GDM1 (cell line): ENCODE results near the gene CYYR1.
"Not testable (repeated sequence)": the region's sequence is repeated elsewhere in the genome, so short reads cannot be mapped to it uniquely, and the experiment has no call there.

Source experiments
- DNase-seq: peaks from one replicate; lab custom pipeline; 2025; lab: John Stamatoyannopoulos, UW

Gene CYYR1

DNA sequence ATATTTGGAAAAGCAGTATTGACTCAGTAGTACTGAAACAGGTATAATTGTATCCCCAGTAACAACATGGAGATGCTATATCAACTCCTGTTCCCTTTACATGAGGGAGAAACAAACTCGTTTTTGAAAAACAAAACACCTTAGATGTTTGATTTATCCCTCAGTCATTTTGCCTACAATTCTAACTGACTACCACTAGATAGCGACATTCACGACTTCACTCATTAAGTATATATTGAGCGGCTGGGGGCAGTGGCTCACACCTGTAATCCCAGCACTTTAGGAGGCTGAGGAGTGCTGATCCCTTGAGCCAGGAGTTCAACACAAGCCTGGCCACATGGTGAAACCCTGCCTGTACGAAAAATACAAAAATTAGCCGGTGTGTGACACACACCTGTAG is 83.3 kb downstream of the CYYR1 start:
- no peak for DNase-seq

DNA sequence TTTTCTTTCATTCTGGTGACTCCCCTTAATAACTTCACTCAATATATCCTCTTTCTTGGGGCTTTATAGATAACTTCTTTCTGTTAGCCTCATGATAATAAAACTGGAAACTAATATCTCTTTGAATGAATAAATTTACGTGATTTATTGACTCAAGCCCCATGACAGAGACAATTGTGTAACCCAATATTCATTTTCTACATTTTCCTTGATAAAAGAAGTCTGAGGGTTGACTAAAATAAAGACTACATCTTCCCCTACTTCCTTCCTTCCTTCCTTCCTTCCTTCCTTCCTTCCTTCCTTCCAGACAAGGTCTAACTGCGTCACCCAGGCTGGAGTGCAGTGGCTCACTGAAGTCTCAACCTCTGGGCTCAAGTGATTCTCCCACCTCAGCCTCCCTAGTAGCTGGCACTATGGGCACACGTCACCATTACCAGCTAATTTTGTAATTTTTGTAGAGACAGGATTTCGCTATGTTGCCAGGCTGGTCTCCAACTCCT is 85.1 kb downstream of the CYYR1 start:
- no peak for DNase-seq

DNA sequence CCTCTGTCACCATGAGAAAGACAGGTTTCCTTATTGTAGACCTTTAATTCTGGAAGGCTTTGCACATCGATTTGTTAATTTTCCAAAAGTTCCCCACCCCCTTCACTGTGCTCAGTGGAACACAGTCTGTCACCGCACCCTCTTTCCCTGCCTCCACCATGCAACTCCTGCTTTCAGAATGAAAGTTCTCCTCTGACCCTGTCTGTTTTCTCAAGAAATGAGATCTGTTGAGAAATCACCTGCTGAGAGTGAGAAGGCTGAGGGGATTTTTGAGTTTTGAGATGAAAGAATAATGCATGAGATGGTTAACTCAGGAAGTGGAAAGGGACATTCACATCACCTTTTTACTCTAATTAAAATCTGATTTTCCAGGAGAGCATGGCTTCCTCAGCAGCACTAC is 99.6 kb downstream of the CYYR1 start:
- no peak for DNase-seq

DNA sequence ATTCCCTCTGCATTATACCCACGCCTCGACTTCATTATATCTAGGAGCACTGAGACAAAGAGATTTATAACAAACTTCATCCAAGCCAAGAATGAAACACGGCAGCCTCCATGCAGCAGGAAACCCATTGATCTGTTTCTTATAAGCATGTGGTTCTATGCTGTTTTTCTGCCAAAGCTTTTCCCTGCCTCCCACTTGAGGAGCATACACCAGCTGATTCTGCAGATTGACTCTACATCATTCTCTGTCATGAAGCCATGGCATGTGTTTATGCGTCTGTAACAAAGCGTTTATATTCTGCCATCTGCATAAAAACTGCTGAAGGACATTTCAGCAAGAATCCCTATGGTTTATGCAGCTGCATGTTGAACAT is 102.0 kb downstream of the CYYR1 start:
- no peak for DNase-seq

- no peak for DNase-seq
These were observed 102.6 kb downstream of the CYYR1 start for GRCh38 chr21:26470351-26471098.

DNA sequence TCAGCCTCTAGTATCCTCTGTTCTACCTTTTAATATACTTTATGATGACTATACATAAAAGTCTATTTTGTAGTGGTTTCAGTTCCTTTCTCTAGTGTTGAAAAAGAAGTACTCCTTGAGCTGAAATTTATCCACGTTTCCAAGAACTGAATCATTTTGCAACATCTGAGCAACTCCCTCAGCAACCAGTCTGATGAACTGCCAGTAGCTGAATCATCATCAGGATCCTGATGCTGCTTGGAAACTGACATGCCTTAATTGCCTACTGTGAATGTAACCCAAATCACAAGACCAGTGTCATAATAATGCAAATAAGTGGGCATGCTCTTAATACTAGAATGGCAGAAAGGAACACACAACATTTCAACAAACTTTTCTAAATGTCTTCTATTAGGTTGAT is 103.3 kb downstream of the CYYR1 start:
- DNase-seq = no peak

GRCh38 chr21:26465916-26466315 is 107.2 kb downstream of the CYYR1 start:
- DNase-seq = no peak

GRCh38 chr21:26461500-26461899 is 111.6 kb downstream of the CYYR1 start:
- DNase-seq = no peak

DNA sequence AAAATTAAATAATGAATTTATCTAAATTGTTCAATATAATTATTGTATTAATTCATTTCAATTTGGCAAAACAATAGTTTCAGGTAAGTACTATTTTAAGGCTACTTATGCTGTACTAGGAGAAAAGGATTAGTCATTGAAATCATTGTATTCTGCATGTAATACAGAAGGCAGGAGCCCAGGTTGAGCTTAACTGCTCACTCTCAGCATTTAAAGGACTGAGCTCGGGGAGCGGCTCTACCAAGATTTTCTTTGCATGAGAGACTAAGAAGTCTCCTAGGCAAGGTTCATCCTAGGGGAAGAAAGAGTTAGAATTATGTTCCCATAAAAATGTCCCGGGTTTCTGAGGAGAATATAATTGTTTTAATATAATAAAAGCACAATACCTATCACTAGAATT is 112.5 kb downstream of the CYYR1 start:
- no peak for DNase-seq

DNA sequence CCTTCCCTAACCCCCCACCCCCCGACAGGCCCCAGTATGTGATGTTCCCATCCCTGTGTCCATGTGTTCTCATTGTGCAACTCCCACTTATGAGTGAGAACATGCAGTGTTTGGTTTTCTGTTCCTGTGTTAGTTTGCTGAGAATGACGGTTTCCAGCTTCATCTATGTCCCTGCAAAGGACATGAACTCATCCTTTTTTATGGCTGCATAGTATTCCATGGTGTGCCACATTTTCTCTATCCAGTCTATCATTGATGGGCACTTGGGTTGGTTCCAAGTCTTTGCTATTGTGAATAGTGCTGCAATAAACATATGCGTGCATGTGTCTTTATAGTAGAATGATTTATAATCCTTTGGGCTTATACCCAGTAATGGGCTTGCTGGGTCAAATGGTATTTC is 114.2 kb downstream of the CYYR1 start:
- not testable (repeated sequence) for DNase-seq

GRCh38 chr21:26457817-26458216 is 115.3 kb downstream of the CYYR1 start:
- DNase-seq = no peak

- DNase-seq = no peak
These were observed 119.8 kb downstream of the CYYR1 start for GRCh38 chr21:26453267-26453666.

DNA sequence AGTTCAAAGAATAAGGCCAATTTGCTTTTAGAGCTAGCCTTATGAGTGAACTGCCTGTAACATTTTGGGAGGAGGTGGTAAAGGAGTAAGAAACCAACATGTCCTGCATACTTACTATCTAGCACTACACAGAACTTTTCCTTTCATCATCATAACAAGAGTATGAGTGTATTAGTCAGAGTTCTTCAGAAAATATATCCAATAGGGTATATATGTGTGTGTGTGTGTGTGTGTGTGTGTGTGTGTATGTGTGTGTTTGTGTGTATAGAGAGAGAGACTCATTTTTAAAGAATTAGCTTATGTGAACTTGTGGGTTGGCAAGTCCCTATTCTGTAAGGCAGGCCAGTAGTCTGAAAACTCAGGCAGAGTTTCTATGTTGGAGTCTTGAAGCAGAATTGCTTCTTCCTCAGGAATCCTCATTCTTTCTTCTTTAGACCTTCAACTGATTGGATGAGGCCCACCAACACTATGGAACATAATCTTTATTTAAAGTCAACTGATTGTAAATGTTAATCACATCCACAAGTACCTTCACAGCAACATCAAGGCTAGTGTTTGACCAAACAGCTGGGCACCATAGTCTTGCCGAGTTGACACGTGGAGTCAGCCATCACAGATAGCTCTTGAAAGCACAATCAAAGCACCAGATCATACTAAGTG is 121.9 kb downstream of the CYYR1 start:
- no peak for DNase-seq

- DNase-seq = no peak
These were observed 123.9 kb downstream of the CYYR1 start for GRCh38 chr21:26449161-26449560.

- no peak for DNase-seq
These were observed 124.3 kb downstream of the CYYR1 start for GRCh38 chr21:26448751-26449150.

DNA sequence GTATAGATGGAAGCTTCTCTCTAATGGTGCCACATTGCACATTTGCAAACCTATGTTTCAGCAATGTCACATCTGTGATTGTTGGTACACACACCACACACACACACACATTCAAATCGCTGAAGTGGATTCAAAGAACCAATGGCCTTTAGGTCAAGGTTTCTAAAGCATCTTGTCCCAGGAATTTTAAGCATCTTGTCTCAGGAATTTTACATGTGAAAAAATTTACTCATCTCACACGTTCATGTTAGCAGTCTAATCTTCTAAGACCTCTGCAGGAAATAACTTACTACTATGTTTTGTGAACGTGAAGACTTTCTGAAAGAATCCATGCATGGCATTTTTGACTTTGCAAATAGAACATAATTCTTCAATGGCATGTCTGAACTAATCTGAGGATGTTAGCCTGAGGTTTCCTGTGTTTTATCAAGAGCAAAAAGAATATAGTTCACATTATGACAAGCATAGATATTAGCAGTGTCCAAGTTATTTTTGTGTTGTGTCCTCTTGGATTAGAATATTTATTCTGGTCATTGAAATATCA is 125.1 kb downstream of the CYYR1 start:
- no peak for DNase-seq

GRCh38 chr21:26445440-26445839 is 127.6 kb downstream of the CYYR1 start:
- DNase-seq = no peak

GRCh38 chr21:26444646-26445045 is 128.4 kb downstream of the CYYR1 start:
- DNase-seq = no peak

GRCh38 chr21:26443867-26444266 is 129.2 kb downstream of the CYYR1 start:
- no peak for DNase-seq

GRCh38 chr21:26443291-26443690 is 129.8 kb downstream of the CYYR1 start:
- DNase-seq = no peak

- no peak for DNase-seq
These were observed 131.9 kb downstream of the CYYR1 start for GRCh38 chr21:26441149-26441548.

- DNase-seq = no peak
These were observed 134.1 kb downstream of the CYYR1 start for GRCh38 chr21:26438976-26439375.

DNA sequence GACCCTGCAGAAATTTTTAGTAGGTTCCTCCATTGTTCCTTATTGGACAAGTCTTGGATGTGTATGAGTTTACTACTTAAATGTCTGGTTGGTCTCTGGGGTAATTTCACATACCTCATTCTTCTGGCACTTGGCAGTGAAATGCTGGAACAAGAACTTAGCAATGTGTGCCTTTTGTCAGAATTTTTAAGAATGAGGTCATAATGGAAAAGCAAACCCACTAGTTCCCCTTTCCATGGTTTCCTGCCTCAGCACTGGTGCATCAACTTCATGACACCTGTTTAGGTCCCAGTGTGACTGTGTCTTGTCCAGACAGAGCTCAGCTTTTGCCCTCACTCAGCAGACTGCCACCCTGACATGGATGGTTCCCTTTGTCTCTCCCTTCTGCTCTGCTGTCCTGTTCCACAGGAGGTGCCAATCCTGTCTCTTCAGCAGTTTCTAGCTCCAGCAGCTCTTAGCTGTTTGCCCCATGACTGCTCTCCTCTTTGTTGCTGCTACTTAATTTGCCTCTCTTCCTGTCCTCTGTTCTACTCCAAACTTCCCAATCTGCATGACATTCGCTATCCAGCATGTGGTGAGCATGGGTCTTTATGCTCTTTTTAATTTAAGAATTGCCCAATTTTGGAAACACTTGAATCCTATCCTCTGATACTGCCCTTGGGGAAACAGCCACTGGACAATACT is 135.6 kb downstream of the CYYR1 start:
- DNase-seq = no peak
